Aorta (tissue), 5 donors: Measurements from ENCODE around the gene KHDC4. TPM values are rescaled to one million over a fixed set of nuclear protein-coding genes. Genes with fewer than 3 reads are reported as not detected.

Experiments used
- ATAC-seq: fragments of 200-7000 bp; cut with Tn5 transposase; one replicate; pipeline ENCODE4 v1.9.1; 2022; ENCODE audit warnings: moderate library complexity; ENCODE audit not compliant: low FRiP score
- DNase-seq, 2 donors: peaks; one replicate each; pipeline ENCODE4 v3.0.0-alpha.2; 2020
- H3K27ac ChIP-seq, 2 donors: one replicate each; pipeline ENCODE4 v1.5.1; 2013; ENCODE audit warnings: low read length in 2 of 2, mild to moderate bottlenecking in 2 of 2, moderate library complexity in 2 of 2, control low read depth in 1 of 2, inconsistent platforms in 1 of 2, low read depth in 1 of 2
- H3K27me3 ChIP-seq, 2 donors: one replicate each; pipeline ENCODE4 v1.6.1; 2013; ENCODE audit warnings: control low read depth in 1 of 2, low read length in 1 of 2, mild to moderate bottlenecking in 1 of 2, moderate library complexity in 1 of 2; ENCODE audit not compliant: insufficient read depth in 2 of 2, control insufficient read depth in 1 of 2
- H3K36me3 ChIP-seq, 2 donors: one replicate each; pipeline ENCODE4 v1.6.1; 2013; ENCODE audit warnings: control low read depth in 1 of 2, low read length in 1 of 2, mild to moderate bottlenecking in 1 of 2; ENCODE audit not compliant: insufficient read depth in 2 of 2, control insufficient read depth in 1 of 2
- H3K4me1 ChIP-seq, 2 donors: one replicate each; pipeline ENCODE4 v1.6.1; 2013; ENCODE audit warnings: low read length in 2 of 2, control low read depth in 1 of 2, mild to moderate bottlenecking in 1 of 2, moderate library complexity in 1 of 2; ENCODE audit not compliant: insufficient read depth in 2 of 2, control insufficient read depth in 1 of 2
- H3K4me3 ChIP-seq, 2 donors: one replicate each; pipeline ENCODE4 v1.5.1; 2013; ENCODE audit warnings: low read length in 2 of 2, control low read depth in 1 of 2, mild to moderate bottlenecking in 1 of 2
- H3K9me3 ChIP-seq: one replicate; pipeline ENCODE4 v1.6.1; 2013; ENCODE audit warnings: mild to moderate bottlenecking, low read length; ENCODE audit not compliant: control insufficient read depth
- WGBS, 2 donors: extraction: QIAGEN DNeasy Blood & Tissue Kit; methylation state at CpG; one replicate each; pipeline ENCODE4 v1.1.7; 2013; 5-methylcytosine and 5-hydroxymethylcytosine counted together
- intact Hi-C, 2 donors: fragments of 100-400 bp; cut with DNase I; formaldehyde crosslinking; loops; one replicate each; pipeline versions ENCODE4 v1.14.2 to v1.15.0; 2022
- polyA plus RNA-seq, 2 donors: library from polyadenylated mRNA; stranded (reverse); fragments of 200-250 nt; gene quantifications; one replicate each; pipeline ENCODE4 v1.2.3, GENCODE V29; 2013
- total RNA-seq, 2 donors: library from RNA; stranded (reverse); fragmentation: NEBNext Ultra II Directional; extraction: Animal tissue kit (Norgen Biotek cat#: 25700); gene quantifications; one replicate each; pipeline ENCODE4 v1.2.1, GENCODE V29; 2021
- donor health status: healthy with polysubstance abuse.
- donor health status: Bipolar disorder and iron deficiency.
- donor health status: DM: no; HTN: no; CAD: no.
- donor health status: DM: no; HTN: no; CAD: no.
- donor health status: DM: yes; HTN: yes; CAD: no.

KHDC4 gene
- total and polyA plus RNA-seq, 4 donors = 6.8 to 60.5 (median 48.2) TPM

DNA sequence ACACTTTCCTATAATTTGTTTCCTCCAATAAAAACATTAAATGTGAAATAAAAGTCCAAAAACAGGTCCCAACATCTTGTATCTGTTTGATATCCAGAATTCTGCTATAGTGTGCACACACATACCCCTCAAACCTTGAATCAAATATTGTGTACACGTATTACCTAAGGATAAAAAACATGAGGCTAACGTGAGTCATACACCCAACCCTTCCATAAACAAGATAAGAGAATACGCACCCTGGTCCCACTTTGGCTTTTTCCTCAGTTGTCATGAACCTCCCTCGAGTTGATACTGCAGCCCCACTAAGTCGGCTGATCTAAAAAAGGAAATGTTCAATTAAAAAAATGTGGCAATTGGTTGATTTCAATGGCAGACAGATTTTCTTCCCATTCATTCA lies 5.2 kb downstream of the KHDC4 start:
- peaks cover 0 to 11% of the 10 kb centered on the region in 2 donors for H3K36me3 ChIP-seq
- intact Hi-C loops = loop anchor here in 1 of 2 donors (10.0 kb wide), 1 partner anchor 154 kb away; no protein-coding TSS in a partner anchor
- H3K4me1 ChIP-seq = no peaks in the 10 kb centered on the region
- H3K27me3 ChIP-seq = no peaks in the 10 kb centered on the region
- no peak overlapping the region for H3K4me3 ChIP-seq
- ATAC-seq (no peak), DNase-seq (no peak)
- no peaks in the 10 kb centered on the region for H3K9me3 ChIP-seq
- WGBS, 2 donors = 27 to 29% methylated on average over 5 of the region's 5 CpGs
- H3K27ac ChIP-seq = no peak overlapping the region

DNA sequence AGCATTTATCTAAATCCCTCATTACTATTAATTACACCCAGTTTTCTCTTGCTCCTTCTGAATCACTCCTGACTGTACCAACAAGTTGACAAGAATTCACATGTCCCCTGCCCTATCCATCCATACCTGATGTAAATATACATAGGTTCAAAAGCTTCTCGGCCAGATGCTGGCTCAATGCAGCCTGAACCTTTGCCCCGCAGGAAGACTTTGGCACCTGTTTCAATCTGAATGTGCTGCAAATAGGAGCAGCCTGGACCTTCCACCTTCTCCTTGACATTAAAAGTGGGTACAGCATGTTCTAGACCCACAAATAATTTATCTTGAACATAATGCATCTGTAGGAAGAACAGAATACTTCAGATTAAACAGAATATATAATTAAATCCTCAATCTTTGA lies 8.7 kb downstream of the KHDC4 start:
- ATAC-seq = no peak
- Histone ChIP-seq H3K4me3 (no peak overlapping the region), H3K36me3 (peaks cover 8 to 16% of the 10 kb centered on the region in 2 donors), H3K9me3 (no peaks in the 10 kb centered on the region), H3K27ac (no peak overlapping the region), H3K27me3 (no peaks in the 10 kb centered on the region), H3K4me1 (no peaks in the 10 kb centered on the region)
- no peak for DNase-seq
- intact Hi-C loops = loop anchor here in 1 of 2 donors (10.0 kb wide), 1 partner anchor 151 kb away; no protein-coding TSS in a partner anchor
- 91 to 95% methylated on average over 2 of the region's 2 CpGs for WGBS, 2 donors

DNA sequence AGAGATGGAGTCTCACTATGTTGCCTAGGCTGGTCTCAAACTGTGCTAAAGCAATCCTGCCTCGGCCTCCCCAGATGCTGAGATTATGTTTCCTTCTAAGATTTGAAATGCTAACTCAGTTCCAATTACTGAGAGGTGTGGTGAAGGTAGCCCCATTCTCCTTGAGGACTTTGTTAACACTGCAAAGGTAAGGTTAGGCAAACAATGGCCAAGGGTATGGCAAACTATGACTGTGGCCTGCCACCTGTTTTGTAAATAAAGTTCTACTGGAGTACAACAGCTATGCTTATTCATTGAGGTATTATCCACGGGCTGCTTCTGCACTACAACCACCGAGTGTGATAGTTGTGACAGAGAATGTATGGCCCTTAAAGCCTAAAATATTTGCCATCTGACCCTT lies 13.5 kb downstream of the KHDC4 start:
- H3K4me1 ChIP-seq = no peaks in the 10 kb centered on the region
- ATAC-seq (no peak), DNase-seq (no peak)
- H3K9me3 ChIP-seq = no peaks in the 10 kb centered on the region
- WGBS, 2 donors = 87 to 92% methylated on average over 3 of the region's 3 CpGs
- peaks cover 12 to 17% of the 10 kb centered on the region in 2 donors for H3K36me3 ChIP-seq
- intact Hi-C loops = loop anchor here in 1 of 2 donors (10.0 kb wide), 1 partner anchor 146 kb away; no protein-coding TSS in a partner anchor
- no peaks in the 10 kb centered on the region for H3K27me3 ChIP-seq
- H3K4me3 ChIP-seq = no peak overlapping the region
- H3K27ac ChIP-seq = no peak overlapping the region

DNA sequence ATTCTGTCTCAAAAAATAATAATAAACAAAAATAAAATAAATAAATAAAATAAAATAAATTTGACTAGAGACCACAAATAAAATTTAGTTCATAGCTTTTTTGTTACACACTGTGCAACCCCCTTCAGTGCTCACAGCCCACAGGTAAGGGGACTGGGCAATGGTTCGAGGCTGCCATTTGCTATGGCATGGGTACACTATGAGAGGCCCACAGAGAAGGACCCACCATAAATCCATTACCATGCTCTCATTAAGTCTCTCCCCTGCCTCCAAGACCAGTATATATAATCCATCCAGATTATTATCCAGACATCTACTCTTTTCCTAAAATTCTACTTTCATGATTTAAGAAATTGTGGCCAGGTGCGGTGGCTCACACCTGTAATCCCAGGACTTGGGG lies 14.4 kb downstream of the KHDC4 start:
- ATAC-seq = no peak
- no peaks in the 10 kb centered on the region for H3K9me3 ChIP-seq
- H3K36me3 ChIP-seq = peaks cover 11 to 17% of the 10 kb centered on the region in 2 donors
- WGBS, 2 donors = 95 to 96% methylated on average over 2 of the region's 2 CpGs
- no peak overlapping the region for H3K27ac ChIP-seq
- no peak overlapping the region for H3K4me3 ChIP-seq
- no peaks in the 10 kb centered on the region for H3K27me3 ChIP-seq
- DNase-seq = no peak
- intact Hi-C loops = loop anchor here in 1 of 2 donors (10.0 kb wide), 1 partner anchor 145 kb away; no protein-coding TSS in a partner anchor
- H3K4me1 ChIP-seq = no peaks in the 10 kb centered on the region

DNA sequence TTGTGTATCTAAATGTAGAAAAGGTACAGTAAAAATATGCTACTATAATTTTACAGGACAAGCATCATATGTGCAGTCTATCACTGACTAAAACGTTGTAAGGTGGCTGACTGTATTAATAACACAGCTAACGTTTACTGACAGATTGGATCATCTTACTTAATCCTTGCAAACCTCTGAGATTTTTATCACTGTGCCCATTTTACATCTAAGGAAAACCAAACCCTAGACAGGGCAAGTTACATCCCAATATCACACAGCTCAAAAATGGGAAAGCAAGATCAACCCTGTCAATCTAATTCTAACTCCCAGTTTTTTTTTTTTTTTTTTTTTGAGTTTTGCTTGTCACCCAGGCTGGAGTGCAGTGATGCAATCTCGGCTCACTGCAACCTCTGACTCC lies 15.6 kb downstream of the KHDC4 start:
- peaks cover 11 to 21% of the 10 kb centered on the region in 2 donors for H3K36me3 ChIP-seq
- H3K4me1 ChIP-seq = no peaks in the 10 kb centered on the region
- no peak overlapping the region for H3K27ac ChIP-seq
- H3K4me3 ChIP-seq = no peak overlapping the region
- H3K9me3 ChIP-seq = no peaks in the 10 kb centered on the region
- no peak for ATAC-seq
- DNase-seq = no peak
- intact Hi-C loops = no loop called here
- no peaks in the 10 kb centered on the region for H3K27me3 ChIP-seq
- 59 to 60% methylated on average over 3 of the region's 3 CpGs for WGBS, 2 donors

DNA sequence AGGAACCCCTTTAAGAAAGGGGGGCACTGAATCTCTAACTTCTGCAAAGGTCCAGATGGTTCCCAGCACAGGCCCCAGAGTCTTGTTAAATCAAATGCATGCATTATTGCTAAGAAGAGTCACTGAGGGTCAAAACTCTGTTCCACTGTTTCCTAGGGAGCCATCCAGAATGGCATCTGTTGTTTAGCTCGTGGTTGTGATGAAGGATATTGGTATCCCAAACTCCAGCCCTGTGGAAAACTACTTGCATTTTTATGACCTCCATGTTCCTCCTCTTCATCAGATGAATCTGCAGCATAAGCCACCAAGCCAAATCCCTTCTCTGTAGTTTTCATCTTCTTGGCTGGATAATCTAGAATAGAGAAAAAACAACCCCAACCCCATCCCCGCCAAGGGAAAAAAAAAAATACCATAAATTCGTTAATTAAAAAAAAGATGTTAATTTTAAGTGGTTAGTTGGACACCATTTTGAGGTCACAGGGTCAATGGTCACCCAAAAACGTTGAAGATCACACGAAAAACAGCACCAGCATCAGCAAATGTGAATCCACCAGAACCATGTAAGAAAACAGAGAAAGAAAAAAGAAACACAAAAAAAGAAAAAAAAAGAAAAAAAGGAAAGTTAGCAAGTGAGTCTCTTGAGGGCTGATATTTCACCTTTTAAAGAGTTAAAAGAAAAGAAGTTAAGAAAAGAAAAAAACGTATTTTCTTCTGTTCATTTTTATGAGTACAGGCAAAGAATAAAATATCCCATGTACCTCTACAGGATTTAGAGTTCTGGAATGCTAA lies 20.1 kb downstream of the KHDC4 start:
- Histone ChIP-seq H3K36me3 (peaks cover 4 to 12% of the 10 kb centered on the region in 2 donors), H3K9me3 (no peaks in the 10 kb centered on the region), H3K4me1 (no peaks in the 10 kb centered on the region), H3K27me3 (no peaks in the 10 kb centered on the region), H3K4me3 (no peak overlapping the region), H3K27ac (no peak overlapping the region)
- intact Hi-C loops = loop anchor here in 1 of 2 donors (5.0 kb wide), 1 partner anchor 52 kb away; no protein-coding TSS in a partner anchor
- no peak for DNase-seq
- ATAC-seq = no peak
- WGBS, 2 donors = 66 to 68% methylated on average over 6 of the region's 6 CpGs

DNA sequence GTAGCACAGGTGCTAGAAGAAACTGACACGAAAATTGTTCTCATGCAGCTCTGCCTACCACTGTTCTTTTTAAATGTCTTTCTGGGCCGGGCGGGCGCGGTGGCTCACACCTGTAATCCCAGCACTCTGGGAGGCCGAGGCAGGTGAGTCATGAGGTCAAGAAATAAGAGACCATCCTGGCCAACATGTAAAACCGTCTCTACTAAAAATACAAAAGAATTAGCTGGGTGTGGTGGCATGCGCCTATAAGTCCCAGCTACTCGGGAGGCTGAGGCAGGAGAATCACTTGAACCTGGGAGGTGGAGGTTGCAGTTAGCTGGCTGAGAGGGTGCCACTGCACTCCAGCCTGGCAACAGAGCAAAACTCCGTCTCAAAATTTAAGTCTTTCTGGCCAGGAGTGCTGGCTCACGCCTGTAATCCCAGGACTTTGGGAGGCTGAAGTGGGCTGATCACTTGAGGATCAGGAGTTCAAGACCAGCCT lies 22.1 kb downstream of the KHDC4 start:
- Histone ChIP-seq H3K9me3 (no peaks in the 10 kb centered on the region), H3K4me3 (no peak overlapping the region), H3K27ac (peak overlapping the region in 1 of 2 donors; percentile 7), H3K36me3 (peaks cover 3 to 10% of the 10 kb centered on the region in 2 donors), H3K4me1 (no peaks in the 10 kb centered on the region), H3K27me3 (no peaks in the 10 kb centered on the region)
- intact Hi-C loops = loop anchor here in 1 of 2 donors (5.0 kb wide), 1 partner anchor 50 kb away; no protein-coding TSS in a partner anchor
- ATAC-seq = no peak
- 70 to 77% methylated on average over 11 of the region's 11 CpGs for WGBS, 2 donors
- DNase-seq = no peak

DNA sequence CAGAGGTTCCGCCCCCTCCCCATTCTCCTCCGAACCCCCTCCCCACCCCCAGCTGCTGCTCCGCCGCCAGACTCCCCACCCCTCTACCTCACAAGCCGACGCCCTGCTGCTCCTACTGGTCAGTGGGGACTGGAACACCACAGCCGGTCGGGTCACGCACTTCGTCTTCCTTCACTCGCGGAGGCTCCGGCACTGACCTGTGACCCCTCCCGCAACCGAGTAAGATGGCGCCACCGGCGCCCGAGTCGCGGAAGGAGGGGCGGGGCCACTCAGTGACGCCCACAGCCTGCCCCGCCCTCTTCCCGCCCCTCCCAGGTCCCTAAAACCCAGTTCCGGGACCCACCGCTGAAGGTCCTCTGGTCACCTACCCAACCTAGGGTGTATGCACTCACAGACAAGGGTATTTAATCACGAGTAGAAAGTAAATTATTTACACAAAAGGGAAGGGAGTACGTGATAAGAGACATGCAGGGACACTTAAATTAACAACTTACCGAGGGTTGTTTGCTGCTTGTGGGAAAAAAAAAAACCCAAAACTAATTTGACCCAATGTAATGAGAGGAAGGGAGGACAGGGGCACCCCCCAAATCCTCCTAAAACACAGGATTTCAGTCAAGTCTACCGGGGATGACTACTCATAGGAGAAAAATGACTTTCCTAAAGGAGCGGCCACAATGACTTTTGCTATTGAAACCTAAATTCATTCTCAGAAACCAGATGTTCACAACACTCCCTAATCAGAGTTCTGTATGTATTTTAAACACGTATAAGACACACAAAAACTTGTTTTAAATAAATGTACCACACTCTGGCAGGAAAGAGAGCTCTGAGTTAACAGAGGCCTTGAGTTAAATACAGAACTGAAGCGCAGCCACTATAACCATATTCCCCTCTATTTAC lies 22.8 kb downstream of the KHDC4 start, which contains the start of gene RIT1:
TSS of gene RIT1 (minus strand) at position 194 of the 900 bp plus-strand sequence. CDS start 588 bp downstream, outside the sequence.
- Histone ChIP-seq H3K4me3 (peak within 1 kb of the TSS; percentile 63 to 69), H3K27me3 (no peaks in the 10 kb centered on the region), H3K36me3 (peaks cover 3 to 10% of the 10 kb centered on the region in 2 donors), H3K4me1 (no peaks in the 10 kb centered on the region), H3K27ac (peak within 1 kb of the TSS; percentile 17 to 81), H3K9me3 (no peaks in the 10 kb centered on the region)
- ATAC-seq (peak; percentile 97), DNase-seq (peak; percentile 93 to 96)
- 6% methylated on average over 27 to 34 of the region's 34 CpGs for WGBS, 2 donors
- intact Hi-C loops = loop anchor here in 1 of 2 donors (5.0 kb wide), 1 partner anchor 49 kb away; no protein-coding TSS in a partner anchor
